ENCODE measurements around the gene GTF2IRD1. TPM values are rescaled to one million over a fixed set of nuclear protein-coding genes. Genes with fewer than 3 reads are reported as not detected.

The GTF2IRD1 gene
- total RNA-seq, 1 experiment from 2014 or later, result 42.9 TPM

DNA sequence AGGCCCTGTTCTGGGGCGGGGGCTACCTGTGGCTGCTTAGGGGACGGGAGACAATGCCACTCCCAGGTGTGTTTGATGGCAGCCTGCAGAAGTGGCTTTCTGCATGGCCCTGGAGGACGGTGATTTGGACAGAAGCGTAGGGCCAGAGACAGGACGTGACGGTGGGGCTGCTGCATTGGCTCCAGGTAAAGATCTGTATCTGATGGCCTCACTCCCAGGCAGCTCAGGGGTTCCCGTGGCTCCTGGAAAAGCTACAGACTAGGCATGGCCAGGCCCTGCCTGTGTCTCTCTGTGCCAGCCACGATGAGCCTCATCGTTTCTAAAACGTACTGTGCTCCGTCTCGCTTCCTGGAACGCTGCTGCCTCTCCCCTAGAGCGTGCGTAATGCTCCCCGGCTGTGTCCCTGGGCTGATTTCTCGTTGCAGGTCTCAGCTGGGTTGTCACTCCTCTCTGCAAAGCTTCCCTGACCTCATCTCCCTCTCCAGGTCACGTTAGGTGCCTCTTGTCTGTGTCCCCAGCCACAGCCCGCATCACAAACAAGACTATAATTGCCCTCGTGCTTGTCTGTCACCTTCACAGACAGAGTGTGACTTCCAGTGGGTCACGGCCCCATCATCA is 12.6 kb downstream of the GTF2IRD1 start:
- Mint-ChIP-seq H3K4me1 (no peaks in the 10 kb centered on the region), H3K36me3 (no peaks in the 10 kb centered on the region; the same call in 1 of the 2 replicates), H3K4me3 (no peak overlapping the region), H3K27me3 (ENCODE audit: low read depth) (no peaks in the 10 kb centered on the region), H3K27ac (peak overlapping the region; percentile 92), H3K9me3 (no peaks in the 10 kb centered on the region)
- CTCF ChIA-PET, result interaction anchor here (1.2 kb wide), 2 partner anchors 49 to 61 kb away, joined by 3 to 5 read pairs; no protein-coding TSS in a partner anchor
- TF ChIP-seq TEAD4 (CRISPR knock-in tag; IDR thresholded peaks at IDR 0.05), result no peak
- no peak for TF ChIP-seq NR1H2 (CRISPR knock-in tag; IDR thresholded peaks at IDR 0.05)
- TF ChIP-seq, protein P1, sequence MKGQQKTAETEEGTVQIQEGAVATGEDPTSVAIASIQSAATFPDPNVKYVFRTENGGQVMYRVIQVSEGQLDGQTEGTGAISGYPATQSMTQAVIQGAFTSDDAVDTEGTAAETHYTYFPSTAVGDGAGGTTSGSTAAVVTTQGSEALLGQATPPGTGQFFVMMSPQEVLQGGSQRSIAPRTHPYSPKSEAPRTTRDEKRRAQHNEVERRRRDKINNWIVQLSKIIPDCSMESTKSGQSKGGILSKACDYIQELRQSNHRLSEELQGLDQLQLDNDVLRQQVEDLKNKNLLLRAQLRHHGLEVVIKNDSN (CRISPR knock-in tag; IDR thresholded peaks at IDR 0.05), result no peak
- TF ChIP-seq SMAD3 (CRISPR knock-in tag; IDR thresholded peaks at IDR 0.05; ENCODE audit: borderline replicate concordance), result no peak
- TF ChIP-seq, protein P2, sequence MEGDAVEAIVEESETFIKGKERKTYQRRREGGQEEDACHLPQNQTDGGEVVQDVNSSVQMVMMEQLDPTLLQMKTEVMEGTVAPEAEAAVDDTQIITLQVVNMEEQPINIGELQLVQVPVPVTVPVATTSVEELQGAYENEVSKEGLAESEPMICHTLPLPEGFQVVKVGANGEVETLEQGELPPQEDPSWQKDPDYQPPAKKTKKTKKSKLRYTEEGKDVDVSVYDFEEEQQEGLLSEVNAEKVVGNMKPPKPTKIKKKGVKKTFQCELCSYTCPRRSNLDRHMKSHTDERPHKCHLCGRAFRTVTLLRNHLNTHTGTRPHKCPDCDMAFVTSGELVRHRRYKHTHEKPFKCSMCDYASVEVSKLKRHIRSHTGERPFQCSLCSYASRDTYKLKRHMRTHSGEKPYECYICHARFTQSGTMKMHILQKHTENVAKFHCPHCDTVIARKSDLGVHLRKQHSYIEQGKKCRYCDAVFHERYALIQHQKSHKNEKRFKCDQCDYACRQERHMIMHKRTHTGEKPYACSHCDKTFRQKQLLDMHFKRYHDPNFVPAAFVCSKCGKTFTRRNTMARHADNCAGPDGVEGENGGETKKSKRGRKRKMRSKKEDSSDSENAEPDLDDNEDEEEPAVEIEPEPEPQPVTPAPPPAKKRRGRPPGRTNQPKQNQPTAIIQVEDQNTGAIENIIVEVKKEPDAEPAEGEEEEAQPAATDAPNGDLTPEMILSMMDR (IDR thresholded peaks at IDR 0.05), result no peak
- no peak for TF ChIP-seq MAX (CRISPR knock-in tag; IDR thresholded peaks at IDR 0.05)
- TF ChIP-seq ZNF671 (CRISPR knock-in tag; IDR thresholded peaks at IDR 0.05), result no peak
- no peak for TF ChIP-seq FOXK1 (CRISPR knock-in tag; IDR thresholded peaks at IDR 0.05)
- TF ChIP-seq ZNF317 (CRISPR knock-in tag; IDR thresholded peaks at IDR 0.05; ENCODE audit: borderline replicate concordance, low read depth), result no peak
- no peak for TF ChIP-seq USF2 (CRISPR knock-in tag; IDR thresholded peaks at IDR 0.05)
- TF ChIP-seq, protein P3, sequence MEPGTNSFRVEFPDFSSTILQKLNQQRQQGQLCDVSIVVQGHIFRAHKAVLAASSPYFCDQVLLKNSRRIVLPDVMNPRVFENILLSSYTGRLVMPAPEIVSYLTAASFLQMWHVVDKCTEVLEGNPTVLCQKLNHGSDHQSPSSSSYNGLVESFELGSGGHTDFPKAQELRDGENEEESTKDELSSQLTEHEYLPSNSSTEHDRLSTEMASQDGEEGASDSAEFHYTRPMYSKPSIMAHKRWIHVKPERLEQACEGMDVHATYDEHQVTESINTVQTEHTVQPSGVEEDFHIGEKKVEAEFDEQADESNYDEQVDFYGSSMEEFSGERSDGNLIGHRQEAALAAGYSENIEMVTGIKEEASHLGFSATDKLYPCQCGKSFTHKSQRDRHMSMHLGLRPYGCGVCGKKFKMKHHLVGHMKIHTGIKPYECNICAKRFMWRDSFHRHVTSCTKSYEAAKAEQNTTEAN (CRISPR knock-in tag; IDR thresholded peaks at IDR 0.05), result no peak
- TF ChIP-seq NFATC4 (CRISPR knock-in tag; IDR thresholded peaks at IDR 0.05), result no peak
- TF ChIP-seq PRDM15 (CRISPR knock-in tag; IDR thresholded peaks at IDR 0.05), result no peak
- no peak for TF ChIP-seq ZNF416 (CRISPR knock-in tag; IDR thresholded peaks at IDR 0.05)
- no peak for TF ChIP-seq ZNF263 (CRISPR knock-in tag; IDR thresholded peaks at IDR 0.05; ENCODE audit: low read depth)
- TF ChIP-seq ATF1 (CRISPR knock-in tag; IDR thresholded peaks at IDR 0.05), result no peak
- TF ChIP-seq KAT7 (CRISPR knock-in tag; IDR thresholded peaks at IDR 0.05; ENCODE audit: borderline replicate concordance), result no peak
- POLR2A ChIA-PET, result no interaction called here
- DNase-seq (ENCODE audit: low spot score), result no peak
- no peak; the same call in 1 of the 2 replicates for ATAC-seq
